Nephron progenitor cell (in vitro differentiated cells): ENCODE measurements around the gene PGC.

Experiments used
- DNase-seq: peaks from one replicate; pipeline ENCODE4 v3.0.0; 2021
- H3K27ac Mint-ChIP-seq: 2 replicates; pipeline ENCODE4 v1.8.0; 2021; ENCODE audit warnings: mild to moderate bottlenecking, moderate library complexity, mixed read lengths
- H3K27me3 Mint-ChIP-seq: 2 replicates; pipeline ENCODE4 v1.8.0; 2021; ENCODE audit warnings: mild to moderate bottlenecking, low read depth, mixed read lengths; ENCODE audit not compliant: poor library complexity
- H3K36me3 Mint-ChIP-seq: 2 replicates; pipeline ENCODE4 v1.8.0; 2021; ENCODE audit warnings: low read depth, mixed read lengths
- H3K4me1 Mint-ChIP-seq: 2 replicates; pipeline ENCODE4 v1.8.0; 2021; ENCODE audit warnings: mixed read lengths
- H3K4me3 Mint-ChIP-seq: 2 replicates; pipeline ENCODE4 v1.8.0; 2021; ENCODE audit warnings: mild to moderate bottlenecking, moderate library complexity, mixed read lengths
- H3K9me3 Mint-ChIP-seq: 2 replicates; pipeline ENCODE4 v1.8.0; 2021; ENCODE audit warnings: mild to moderate bottlenecking, moderate library complexity, mixed read lengths
- TF ChIP-seq, protein P1 (sequence below): fragments of 200-600 bp; sonication (generic); IDR thresholded peaks from 2 replicates; pipeline ENCODE4 v1.5.0; 2021; ENCODE audit warnings: antibody characterized with exemption

Gene PGC

DNA sequence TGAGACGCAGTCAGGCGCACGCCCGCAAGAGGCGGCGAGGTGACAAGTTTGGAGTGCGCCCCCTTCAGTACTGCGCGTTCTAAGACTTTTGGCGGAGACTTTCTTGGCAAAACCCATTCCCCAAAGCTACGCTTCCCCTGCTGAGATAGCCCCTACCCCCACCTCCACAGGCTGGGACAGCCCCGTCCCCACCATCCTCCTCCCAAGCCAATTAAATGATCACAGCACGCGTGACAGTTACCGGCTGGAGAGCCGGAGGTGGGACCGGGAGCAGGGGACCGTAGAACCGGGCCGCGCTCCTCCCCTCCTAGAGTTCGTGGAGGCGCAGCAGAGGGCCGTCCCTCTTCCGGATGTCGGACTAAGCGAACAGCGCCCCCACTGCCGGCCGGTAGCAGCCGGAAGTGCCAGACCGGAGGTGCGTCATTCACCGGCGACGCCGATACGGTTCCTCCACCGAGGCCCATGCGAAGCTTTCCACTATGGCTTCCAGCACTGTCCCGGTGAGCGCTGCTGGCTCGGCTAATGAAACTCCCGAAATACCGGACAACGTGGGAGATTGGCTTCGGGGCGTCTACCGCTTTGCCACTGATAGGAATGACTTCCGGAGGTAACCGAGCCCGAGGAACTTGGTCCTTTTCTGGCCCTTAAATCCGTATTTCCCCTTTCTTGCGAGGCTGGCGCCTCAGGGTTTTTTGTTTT is 40.2 kb upstream of the PGC start, which contains the start of gene TOMM6:
TOMM6 (plus strand) TSS at position 476 of the 699 bp plus-strand sequence; CDS start at position 480, 4 bp downstream.
- Mint-ChIP-seq H3K36me3 (peaks cover 24% of the 10 kb centered on the region), H3K9me3 (no peaks in the 10 kb centered on the region), H3K27me3 (peaks cover 32% of the 10 kb centered on the region), H3K4me1 (peaks cover 35% of the 10 kb centered on the region), H3K4me3 (peak within 1 kb of the TSS; percentile 98), H3K27ac (peak within 1 kb of the TSS; percentile 99)
- TF ChIP-seq, protein P1, sequence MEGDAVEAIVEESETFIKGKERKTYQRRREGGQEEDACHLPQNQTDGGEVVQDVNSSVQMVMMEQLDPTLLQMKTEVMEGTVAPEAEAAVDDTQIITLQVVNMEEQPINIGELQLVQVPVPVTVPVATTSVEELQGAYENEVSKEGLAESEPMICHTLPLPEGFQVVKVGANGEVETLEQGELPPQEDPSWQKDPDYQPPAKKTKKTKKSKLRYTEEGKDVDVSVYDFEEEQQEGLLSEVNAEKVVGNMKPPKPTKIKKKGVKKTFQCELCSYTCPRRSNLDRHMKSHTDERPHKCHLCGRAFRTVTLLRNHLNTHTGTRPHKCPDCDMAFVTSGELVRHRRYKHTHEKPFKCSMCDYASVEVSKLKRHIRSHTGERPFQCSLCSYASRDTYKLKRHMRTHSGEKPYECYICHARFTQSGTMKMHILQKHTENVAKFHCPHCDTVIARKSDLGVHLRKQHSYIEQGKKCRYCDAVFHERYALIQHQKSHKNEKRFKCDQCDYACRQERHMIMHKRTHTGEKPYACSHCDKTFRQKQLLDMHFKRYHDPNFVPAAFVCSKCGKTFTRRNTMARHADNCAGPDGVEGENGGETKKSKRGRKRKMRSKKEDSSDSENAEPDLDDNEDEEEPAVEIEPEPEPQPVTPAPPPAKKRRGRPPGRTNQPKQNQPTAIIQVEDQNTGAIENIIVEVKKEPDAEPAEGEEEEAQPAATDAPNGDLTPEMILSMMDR = peak; percentile 95
- peak; percentile 96 for DNase-seq

DNA sequence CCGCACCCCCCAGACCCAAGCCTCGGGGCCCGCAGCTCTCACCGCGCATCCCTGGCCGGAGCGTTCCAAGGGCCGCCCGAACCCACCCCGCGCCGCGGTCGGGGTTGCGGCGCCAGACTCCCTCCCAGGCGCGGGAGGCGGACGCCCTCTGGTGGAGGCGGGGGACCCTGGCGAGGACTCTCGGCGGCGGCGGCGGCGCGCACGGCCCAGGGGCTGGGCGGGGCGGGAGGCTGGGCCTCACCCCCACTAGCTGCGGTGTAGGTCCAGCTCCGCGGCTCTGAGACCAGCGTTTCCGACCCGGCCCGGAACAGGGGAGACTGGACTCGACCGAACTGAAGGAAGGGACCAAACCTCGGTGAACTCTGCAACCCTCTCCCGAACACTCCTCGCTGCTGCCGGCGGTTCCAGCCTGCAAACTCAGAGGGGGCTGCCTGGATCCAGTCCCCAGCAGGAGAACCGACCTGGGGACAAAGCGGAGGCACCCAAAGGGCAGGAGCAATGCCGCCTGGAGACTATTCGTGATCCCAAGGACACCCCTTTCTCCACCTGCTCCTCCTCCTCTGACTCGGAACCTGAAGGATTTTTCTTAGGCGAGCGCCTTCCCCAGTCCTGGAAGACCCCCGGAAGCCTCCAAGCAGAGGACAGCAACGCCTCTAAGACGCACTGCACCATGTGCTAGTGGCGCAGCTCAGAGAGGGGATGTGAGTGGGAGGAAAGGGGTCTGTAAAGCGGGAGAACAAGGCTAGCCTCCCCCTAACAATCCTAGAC is 39.4 kb upstream of the PGC start:
- peak; percentile 95 for DNase-seq
- Mint-ChIP-seq H3K4me1 (peaks cover 38% of the 10 kb centered on the region), H3K36me3 (peaks cover 19% of the 10 kb centered on the region), H3K27ac (peak overlapping the region; percentile 99), H3K4me3 (peak overlapping the region; percentile 98), H3K27me3 (peaks cover 35% of the 10 kb centered on the region), H3K9me3 (no peaks in the 10 kb centered on the region)
- TF ChIP-seq, protein P1 = peak; percentile 59

DNA sequence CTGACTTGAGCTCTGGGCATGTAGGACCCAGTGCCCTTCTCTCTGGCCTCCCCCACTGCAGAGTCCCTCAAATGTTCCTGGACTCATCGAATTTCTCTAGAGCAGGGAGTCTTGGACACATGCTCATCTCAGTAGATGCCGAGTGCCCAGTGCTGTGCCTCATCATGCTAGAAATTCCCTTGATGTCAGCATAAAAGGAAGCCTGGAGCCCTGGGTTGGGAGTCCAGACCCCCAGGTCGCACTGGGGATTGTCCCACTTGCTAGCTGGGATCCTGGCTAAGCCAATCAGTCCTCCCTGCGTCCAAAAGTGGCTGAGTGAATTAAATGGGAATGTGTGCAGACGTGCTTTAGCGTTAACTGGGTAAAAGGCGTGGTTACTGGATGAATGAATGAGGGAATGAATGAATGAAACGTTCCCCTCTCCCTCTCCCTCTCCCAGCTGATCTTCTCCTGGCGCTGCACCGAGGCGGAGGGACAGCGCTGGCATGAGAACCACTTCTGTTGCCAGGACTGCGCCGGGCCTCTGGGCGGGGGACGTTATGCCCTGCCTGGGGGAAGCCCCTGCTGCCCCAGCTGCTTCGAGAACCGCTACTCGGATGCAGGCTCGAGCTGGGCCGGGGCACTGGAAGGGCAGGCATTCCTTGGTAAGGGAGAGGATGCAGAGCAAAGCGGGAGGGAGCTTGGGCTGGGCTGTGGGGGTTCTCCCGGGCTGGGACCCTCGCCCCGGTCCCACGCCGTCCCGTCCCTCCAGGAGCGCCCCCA is 38.7 kb upstream of the PGC start:
- DNase-seq = no peak
- TF ChIP-seq, protein P1 = no peak
- Mint-ChIP-seq H3K36me3 (peaks cover 16% of the 10 kb centered on the region), H3K4me1 (peaks cover 45% of the 10 kb centered on the region), H3K4me3 (peak overlapping the region; percentile 98), H3K27ac (no peak overlapping the region), H3K9me3 (no peaks in the 10 kb centered on the region), H3K27me3 (peaks cover 41% of the 10 kb centered on the region)

DNA sequence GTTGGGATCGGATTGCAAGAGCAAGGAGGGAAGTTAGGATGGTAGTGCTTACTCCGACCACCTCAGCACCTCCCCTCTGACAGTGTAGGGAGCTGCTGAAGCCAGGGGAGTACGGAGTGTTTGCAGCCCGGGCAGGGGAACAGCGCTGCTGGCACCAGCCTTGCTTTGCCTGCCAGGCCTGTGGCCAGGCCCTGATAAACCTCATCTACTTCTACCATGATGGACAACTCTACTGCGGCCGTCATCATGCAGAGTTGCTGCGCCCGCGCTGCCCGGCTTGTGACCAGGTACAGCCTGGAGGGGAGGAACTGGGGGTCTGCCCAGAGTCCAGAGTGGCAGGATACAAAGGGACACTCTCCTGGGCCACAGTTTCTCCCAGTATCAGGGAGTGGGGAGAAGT is 38.1 kb upstream of the PGC start:
- Mint-ChIP-seq H3K36me3 (peaks cover 14% of the 10 kb centered on the region), H3K4me3 (peak overlapping the region; percentile 98), H3K9me3 (no peaks in the 10 kb centered on the region), H3K27me3 (peaks cover 42% of the 10 kb centered on the region), H3K27ac (peak overlapping the region; percentile 69), H3K4me1 (peaks cover 47% of the 10 kb centered on the region)
- TF ChIP-seq, protein P1 = no peak
- DNase-seq = no peak

DNA sequence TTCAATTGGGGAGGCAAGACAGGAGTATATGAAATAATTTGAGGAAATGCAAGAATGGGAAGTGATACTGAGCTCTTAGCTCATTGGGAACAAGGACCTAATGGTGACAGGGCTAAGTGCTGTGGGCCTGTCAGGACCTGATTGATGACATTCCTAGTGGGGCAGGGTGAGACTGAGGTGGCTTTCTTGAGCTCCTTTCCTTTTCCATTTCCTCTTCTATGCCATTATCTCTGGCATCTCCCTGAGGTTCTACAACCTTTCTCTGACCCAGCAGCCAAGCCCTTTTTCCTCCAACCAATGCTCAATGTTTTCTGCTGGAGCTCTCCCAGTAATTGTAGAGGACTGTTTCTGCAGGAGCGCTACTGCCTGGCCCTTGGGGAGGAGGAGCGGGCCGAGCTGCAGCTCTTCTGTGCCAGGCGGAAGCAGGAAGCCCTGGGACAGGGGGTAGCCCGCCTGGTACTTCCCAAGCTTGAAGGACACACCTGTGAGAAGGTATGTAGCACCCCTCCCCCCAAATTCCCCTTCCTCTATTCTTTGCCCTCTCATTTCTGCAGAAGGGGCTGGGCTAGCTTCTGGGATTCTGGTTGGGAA is 37.5 kb upstream of the PGC start:
- TF ChIP-seq, protein P1 = no peak
- H3K9me3 Mint-ChIP-seq = no peaks in the 10 kb centered on the region
- peaks cover 42% of the 10 kb centered on the region for H3K4me1 Mint-ChIP-seq
- peak overlapping the region; percentile 69 for H3K27ac Mint-ChIP-seq
- peak overlapping the region; percentile 98 for H3K4me3 Mint-ChIP-seq
- H3K27me3 Mint-ChIP-seq = peaks cover 42% of the 10 kb centered on the region
- peaks cover 8% of the 10 kb centered on the region for H3K36me3 Mint-ChIP-seq
- DNase-seq = no peak
